H1 (cell line): ENCODE results near the gene PLLP.

ENCODE experiments used
- BCL11A ChIP-seq, 2 experiments: IDR thresholded peaks; one replicate each; pipeline ENCODE4 v1.6.1; 2011; ENCODE audit warnings: low read depth in 2 of 2, low read length in 2 of 2, mild to moderate bottlenecking in 2 of 2
- CBX8 ChIP-seq: fragments of 300-800, 300-1000 bp; sonication (generic); IDR thresholded peaks from 2 replicates; pipeline ENCODE4 v1.7.1; 2016; ENCODE audit warnings: low read depth, low read length, borderline replicate concordance
- CTCF ChIP-seq, 3 experiments: IDR thresholded peaks; 1 replicate in 2 of 3; 2 replicates in 1 of 3; pipeline versions ENCODE4 v1.5.1 to v1.6.1; 2011; ENCODE audit warnings: low read length in 3 of 3, mild to moderate bottlenecking in 3 of 3, inconsistent platforms in 2 of 3, low read depth in 1 of 3, moderate library complexity in 1 of 3; ENCODE audit not compliant: insufficient read depth in 1 of 3; ENCODE audit errors: control extremely low read depth in 1 of 3
- EP300 ChIP-seq, 2 experiments: IDR thresholded peaks; 1 replicate in 1 of 2; 2 replicates in 1 of 2; pipeline ENCODE4 v1.6.1; 2011 to 2012; ENCODE audit warnings: low read depth in 2 of 2, low read length in 2 of 2, mild to moderate bottlenecking in 2 of 2, borderline replicate concordance in 1 of 2, inconsistent platforms in 1 of 2, moderate library complexity in 1 of 2
- EZH2 ChIP-seq: fragments of 200-600 bp; sonication (generic); IDR thresholded peaks from 2 replicates; pipeline ENCODE4 v1.7.1; 2012; ENCODE audit warnings: low read depth, mild to moderate bottlenecking, moderate library complexity, low read length, inconsistent platforms; ENCODE audit not compliant: severe bottlenecking
- FOSL1 ChIP-seq: IDR thresholded peaks from 2 replicates; pipeline ENCODE4 v1.6.1; 2011; ENCODE audit warnings: mild to moderate bottlenecking, low read depth, low read length, moderate library complexity; ENCODE audit not compliant: insufficient read depth
- JUND ChIP-seq: IDR thresholded peaks from 2 replicates; pipeline ENCODE4 v1.6.1; 2011; ENCODE audit warnings: mild to moderate bottlenecking, improper control_type of control experiment, low read length
- MAFK ChIP-seq: IDR thresholded peaks from 2 replicates; pipeline ENCODE4 v1.6.1; 2012; ENCODE audit warnings: low read depth, mild to moderate bottlenecking, improper control_type of control experiment, low read length
- POLR2A ChIP-seq, 2 experiments: IDR thresholded peaks; 1 replicate in 1 of 2; 2 replicates in 1 of 2; pipeline ENCODE4 v1.6.1; 2011; ENCODE audit warnings: low read depth in 2 of 2, low read length in 2 of 2, mild to moderate bottlenecking in 2 of 2; ENCODE audit errors: control extremely low read depth in 1 of 2
- POLR2AphosphoS5 ChIP-seq: IDR thresholded peaks from 2 replicates; pipeline ENCODE4 v1.6.1; 2011; ENCODE audit warnings: low read depth, low read length
- RNF2 ChIP-seq: fragments of 200-900, 300-1000 bp; sonication (generic); IDR thresholded peaks from 2 replicates; pipeline ENCODE4 v1.7.1; 2016; ENCODE audit warnings: borderline replicate concordance, low read depth, mild to moderate bottlenecking, antibody characterized with exemption, low read length; ENCODE audit not compliant: poor library complexity, severe bottlenecking; ENCODE audit errors: missing control alignments
- TAF1 ChIP-seq: IDR thresholded peaks from 2 replicates; pipeline ENCODE4 v1.6.1; 2011; ENCODE audit warnings: mild to moderate bottlenecking, low read depth, low read length
- USF2 ChIP-seq: IDR thresholded peaks from 2 replicates; pipeline ENCODE4 v1.6.1; 2011; ENCODE audit warnings: low read length, improper control_type of control experiment

GRCh38 chr16:57213462-57213861, 71.0 kb downstream of the PLLP start:
- no peak for TF ChIP-seq POLR2AphosphoS5
- no peak for TF ChIP-seq CTCF (IDR thresholded peaks at IDR 0.05; ENCODE audit: control extremely low read depth in 1 of 3, insufficient read depth in 1 of 3, low read depth in 1 of 3, low read length in 3 of 3)
- no peak for TF ChIP-seq EP300 (IDR thresholded peaks at IDR 0.05; ENCODE audit: borderline replicate concordance in 1 of 2, low read depth in 2 of 2, low read length in 2 of 2)
- no peak for TF ChIP-seq POLR2A (IDR thresholded peaks at IDR 0.05; ENCODE audit: control extremely low read depth in 1 of 2, low read depth in 2 of 2, low read length in 2 of 2)
- no peak for TF ChIP-seq BCL11A (IDR thresholded peaks at IDR 0.05; ENCODE audit: low read depth in 2 of 2, low read length in 2 of 2)
- TF ChIP-seq USF2: no peak
- no peak for TF ChIP-seq CBX8
- no peak for TF ChIP-seq TAF1
- TF ChIP-seq EZH2: no peak
- TF ChIP-seq RNF2: no peak
- no peak for TF ChIP-seq JUND
- TF ChIP-seq MAFK: no peak
- no peak for TF ChIP-seq FOSL1
